ENCODE data around the gene KSR1.
A peak's percentile ranks its signal among the peaks of the same experiment; 100 is the strongest.
"Not testable (repeated sequence)": the region's sequence is repeated elsewhere in the genome, so short reads cannot be mapped to it uniquely, and the experiment has no call there.

Gene KSR1

GRCh38 chr17:27455914-27456680 is at the start of gene KSR1:
TSS of gene KSR1 (plus strand) at chr17:27456448. CDS start at chr17:27456644, 196 bp downstream.
- DNase-seq (ENCODE audit: low read depth, low spot score): peak; percentile 72

GRCh38 chr17:27407916-27408864 is 48.1 kb upstream of the KSR1 start:
- no peak for DNase-seq (ENCODE audit: low read depth, low spot score)

GRCh38 chr17:27408891-27409290 is 47.4 kb upstream of the KSR1 start:
- no peak for DNase-seq (ENCODE audit: low read depth, low spot score)

GRCh38 chr17:27412158-27412557 is 44.1 kb upstream of the KSR1 start:
- DNase-seq (ENCODE audit: low read depth, low spot score): not testable (repeated sequence)

GRCh38 chr17:27413315-27413714 is 42.9 kb upstream of the KSR1 start:
- DNase-seq (ENCODE audit: low read depth, low spot score): no peak

GRCh38 chr17:27413792-27414191 is 42.5 kb upstream of the KSR1 start:
- no peak for DNase-seq (ENCODE audit: low read depth, low spot score)

GRCh38 chr17:27414271-27414670 is 42.0 kb upstream of the KSR1 start:
- no peak for DNase-seq (ENCODE audit: low read depth, low spot score)

- DNase-seq (ENCODE audit: low read depth, low spot score): no peak
These were observed 41.6 kb upstream of the KSR1 start for GRCh38 chr17:27414694-27415093.

- no peak for DNase-seq (ENCODE audit: low read depth, low spot score)
These were observed 41.0 kb upstream of the KSR1 start for GRCh38 chr17:27415120-27415795.

GRCh38 chr17:27417596-27418365 is 38.5 kb upstream of the KSR1 start:
- no peak for DNase-seq (ENCODE audit: low read depth, low spot score)

- DNase-seq (ENCODE audit: low read depth, low spot score): no peak
These were observed 38.0 kb upstream of the KSR1 start for GRCh38 chr17:27418366-27418615.

- DNase-seq (ENCODE audit: low read depth, low spot score): no peak
These were observed 37.1 kb upstream of the KSR1 start for GRCh38 chr17:27419156-27419555.

- no peak for DNase-seq (ENCODE audit: low read depth, low spot score)
These were observed 35.9 kb upstream of the KSR1 start for GRCh38 chr17:27420211-27420950.

- DNase-seq (ENCODE audit: low read depth, low spot score): no peak
These were observed 35.1 kb upstream of the KSR1 start for GRCh38 chr17:27421111-27421510.

- DNase-seq (ENCODE audit: low read depth, low spot score): not testable (repeated sequence)
These were observed 34.6 kb upstream of the KSR1 start for GRCh38 chr17:27421626-27422025.

GRCh38 chr17:27422601-27423000 is 33.6 kb upstream of the KSR1 start:
- DNase-seq (ENCODE audit: low read depth, low spot score): no peak

GRCh38 chr17:27423651-27424050 is 32.6 kb upstream of the KSR1 start:
- DNase-seq (ENCODE audit: low read depth, low spot score): no peak

- no peak for DNase-seq (ENCODE audit: low read depth, low spot score)
These were observed 31.7 kb upstream of the KSR1 start for GRCh38 chr17:27424516-27424915.

- DNase-seq (ENCODE audit: low read depth, low spot score): no peak
These were observed 31.3 kb upstream of the KSR1 start for GRCh38 chr17:27424941-27425340.

- DNase-seq (ENCODE audit: low read depth, low spot score): not testable (repeated sequence)
These were observed 30.7 kb upstream of the KSR1 start for GRCh38 chr17:27425571-27425970.

- no peak for DNase-seq (ENCODE audit: low read depth, low spot score)
These were observed 30.3 kb upstream of the KSR1 start for GRCh38 chr17:27425991-27426390.

Data from iPS DF 19.7 (cell line).